ENCODE data around the gene FAM81A. TPM values are rescaled to one million over a fixed set of nuclear protein-coding genes. Genes with fewer than 3 reads are reported as not detected.

Gene FAM81A
- total RNA-seq, 1 donor from 2014 or later: 1.3 TPM

- no peak overlapping the region for H3K27ac ChIP-seq
- no peaks in the 10 kb centered on the region for H3K36me3 ChIP-seq
- H3K27me3 ChIP-seq: no peaks in the 10 kb centered on the region
- intact Hi-C loops (cut with DNase I): no loop called here
- no peak for TF ChIP-seq CTCF (IDR thresholded peaks at IDR 0.05)
- no peak for DNase-seq
- no peak for ATAC-seq
- no peak overlapping the region for H3K4me3 ChIP-seq
- H3K9me3 ChIP-seq: no peaks in the 10 kb centered on the region
- H3K4me1 ChIP-seq: peaks cover 10% of the 10 kb centered on the region
These were observed 36.0 kb upstream of the FAM81A start for GRCh38 chr15:59401824-59402569.

DNA sequence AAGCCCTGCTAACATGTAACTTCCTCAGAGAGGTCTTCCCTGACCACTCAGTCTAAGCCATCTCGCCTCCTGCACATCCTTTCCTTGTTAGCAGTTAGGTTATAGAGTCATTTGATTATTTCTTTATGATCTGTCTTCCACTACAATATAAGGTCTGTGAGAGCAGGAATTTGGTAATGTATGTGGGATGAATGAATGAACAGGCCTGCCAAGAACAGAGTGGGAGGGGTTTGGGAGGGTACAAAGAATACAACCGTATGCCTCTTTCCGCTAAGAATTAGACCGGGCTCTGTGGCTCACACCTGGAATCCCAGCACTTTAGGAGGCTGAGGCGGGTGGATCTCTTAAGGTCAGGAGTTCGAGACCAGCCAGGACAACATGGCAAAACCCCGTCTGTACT, 32.9 kb upstream of the FAM81A start:
- no peaks in the 10 kb centered on the region for H3K27me3 ChIP-seq
- no peaks in the 10 kb centered on the region for H3K9me3 ChIP-seq
- DNase-seq (no peak), ATAC-seq (no peak)
- TF ChIP-seq CTCF (IDR thresholded peaks at IDR 0.05): no peak
- H3K36me3 ChIP-seq: no peaks in the 10 kb centered on the region
- peaks cover 10% of the 10 kb centered on the region for H3K4me1 ChIP-seq
- intact Hi-C loops (cut with DNase I): no loop called here
- no peak overlapping the region for H3K27ac ChIP-seq
- H3K4me3 ChIP-seq: no peak overlapping the region

DNA sequence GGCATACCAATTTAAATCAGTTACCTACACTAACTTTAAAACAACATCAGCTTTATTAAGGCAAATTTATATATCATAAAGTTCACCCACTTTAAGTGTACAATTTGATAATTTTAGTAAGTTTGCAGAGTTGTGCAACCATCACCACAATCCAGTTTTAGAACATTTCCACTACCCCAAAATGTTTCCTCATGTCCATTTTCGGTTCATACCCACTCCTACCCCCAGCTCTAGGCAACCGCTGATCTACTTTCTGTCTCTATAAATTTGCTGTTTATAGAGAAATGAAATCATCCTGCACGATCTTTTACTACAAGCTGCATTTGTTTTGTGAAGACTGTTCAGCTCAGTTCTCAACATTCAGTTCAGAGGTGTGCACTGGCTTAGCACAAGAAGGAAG, 31.5 kb upstream of the FAM81A start:
- Histone ChIP-seq H3K27me3 (no peaks in the 10 kb centered on the region), H3K27ac (no peak overlapping the region), H3K9me3 (no peaks in the 10 kb centered on the region), H3K36me3 (no peaks in the 10 kb centered on the region), H3K4me1 (peaks cover 17% of the 10 kb centered on the region), H3K4me3 (no peak overlapping the region)
- no peak for TF ChIP-seq CTCF (IDR thresholded peaks at IDR 0.05)
- intact Hi-C loops (cut with DNase I): no loop called here
- DNase-seq (no peak), ATAC-seq (peak; percentile 55)

- ATAC-seq (no peak), DNase-seq (no peak)
- H3K27me3 ChIP-seq: no peaks in the 10 kb centered on the region
- no peak overlapping the region for H3K27ac ChIP-seq
- no peaks in the 10 kb centered on the region for H3K9me3 ChIP-seq
- no peak overlapping the region for H3K4me3 ChIP-seq
- TF ChIP-seq CTCF (IDR thresholded peaks at IDR 0.05): no peak
- peaks cover 17% of the 10 kb centered on the region for H3K4me1 ChIP-seq
- intact Hi-C loops (cut with DNase I): no loop called here
- H3K36me3 ChIP-seq: no peaks in the 10 kb centered on the region
These were observed 30.0 kb upstream of the FAM81A start for GRCh38 chr15:59407946-59408345.

- Histone ChIP-seq H3K36me3 (no peaks in the 10 kb centered on the region), H3K4me3 (no peak overlapping the region), H3K27me3 (no peaks in the 10 kb centered on the region), H3K27ac (no peak overlapping the region), H3K4me1 (peaks cover 17% of the 10 kb centered on the region), H3K9me3 (no peaks in the 10 kb centered on the region)
- peak; percentile 85 for ATAC-seq
- intact Hi-C loops (cut with DNase I): no loop called here
- no peak for DNase-seq
- TF ChIP-seq CTCF (IDR thresholded peaks at IDR 0.05): no peak
These were observed 27.5 kb upstream of the FAM81A start for GRCh38 chr15:59410391-59410896.
